GM19193 (cell line): ENCODE results near the gene PCLO.

Experiments used
- POLR2A ChIP-seq: IDR thresholded peaks from 4 replicates; pipeline ENCODE4 v1.6.1; 2011; ENCODE audit not compliant: insufficient read depth, insufficient read length; ENCODE audit errors: extremely low read depth

Gene PCLO

GRCh38 chr7:82965088-82966036 is 197.3 kb downstream of the PCLO start:
- no peak for TF ChIP-seq POLR2A

GRCh38 chr7:82964150-82964882 is 198.4 kb downstream of the PCLO start:
- no peak for TF ChIP-seq POLR2A

GRCh38 chr7:82961240-82961639 is 201.4 kb downstream of the PCLO start:
- no peak for TF ChIP-seq POLR2A

- no peak for TF ChIP-seq POLR2A
Measured at GRCh38 chr7:82959528-82959927, 203.2 kb downstream of the PCLO start.

GRCh38 chr7:82957521-82957920 is 205.2 kb downstream of the PCLO start:
- no peak for TF ChIP-seq POLR2A

- TF ChIP-seq POLR2A = no peak
Measured at GRCh38 chr7:82953324-82954027, 209.2 kb downstream of the PCLO start.

- TF ChIP-seq POLR2A = no peak
Measured at GRCh38 chr7:82950436-82950835, 212.2 kb downstream of the PCLO start.

- TF ChIP-seq POLR2A = no peak
Measured at GRCh38 chr7:82945480-82945879, 217.2 kb downstream of the PCLO start.

- no peak for TF ChIP-seq POLR2A
Measured at GRCh38 chr7:82945056-82945455, 217.6 kb downstream of the PCLO start.

- no peak for TF ChIP-seq POLR2A
Measured at GRCh38 chr7:82932516-82932915, 230.2 kb downstream of the PCLO start.

GRCh38 chr7:82926477-82926876 is 236.2 kb downstream of the PCLO start:
- no peak for TF ChIP-seq POLR2A

GRCh38 chr7:82925331-82925730 is 237.4 kb downstream of the PCLO start:
- no peak for TF ChIP-seq POLR2A

GRCh38 chr7:82906502-82906901 is 256.2 kb downstream of the PCLO start:
- no peak for TF ChIP-seq POLR2A

- no peak for TF ChIP-seq POLR2A
Measured at GRCh38 chr7:82904871-82905270, 257.8 kb downstream of the PCLO start.

GRCh38 chr7:82897500-82897899 is 265.2 kb downstream of the PCLO start:
- no peak for TF ChIP-seq POLR2A

GRCh38 chr7:82886324-82886723 is 276.4 kb downstream of the PCLO start:
- no peak for TF ChIP-seq POLR2A

- no peak for TF ChIP-seq POLR2A
Measured at GRCh38 chr7:82865856-82866255, 296.8 kb downstream of the PCLO start.
